T-cell (primary cell): Measurements from ENCODE around the gene GTF2H1. TPM values are rescaled to one million over a fixed set of nuclear protein-coding genes. Genes with fewer than 3 reads are reported as not detected.
A peak's percentile ranks its signal among the peaks of the same experiment; 100 is the strongest.
"Not testable (repeated sequence)": the region's sequence is repeated elsewhere in the genome, so short reads cannot be mapped to it uniquely, and the experiment has no call there.

ENCODE experiments used
- ATAC-seq, 4 experiments: fragments of 200-7000 bp in 3 of 4; fragments of 150-1000 bp in 1 of 4; cut with Tn5 transposase; replicated peaks in 1 of 4; 1 replicate in 3 of 4; 2 replicates in 1 of 4; pipeline ENCODE4 v1.10.0; 2021; ENCODE audit warnings: moderate library complexity in 3 of 4, mild to moderate bottlenecking in 2 of 4, moderate number of reproducible peaks in 1 of 4
- CTCF ChIA-PET, 2 donors: fragments of 300-600 bp; sonication (Branson Sonifier 250); formaldehyde crosslinking; loops; one replicate each; lab custom pipeline; 2022; ENCODE audit warnings: antibody characterized with exemption in 2 of 2; lab: Charles Lee
- POLR2A ChIA-PET, 2 donors: fragments of 300-600 bp; sonication (Branson Sonifier 250); formaldehyde crosslinking; loops; one replicate each; lab custom pipeline; 2022; ENCODE audit warnings: antibody characterized with exemption in 2 of 2; lab: Charles Lee
- DNase-seq, 35 experiments: peaks; one replicate each; pipeline versions ENCODE4 v3.0.0 to v3.0.0-alpha.2; 2013 to 2023
- H3K27ac ChIP-seq: one replicate; pipeline ENCODE4 v1.5.1; 2013; ENCODE audit warnings: low read length
- H3K27me3 ChIP-seq, 2 experiments: replicated peaks in 1 of 2; 1 replicate in 1 of 2; 2 replicates in 1 of 2; pipeline versions ENCODE4 v1.6.1 to v1.7.0; 2013; ENCODE audit warnings: low read length in 1 of 2, mixed read lengths in 1 of 2; ENCODE audit not compliant: control insufficient read depth in 2 of 2, insufficient read depth in 2 of 2; ENCODE audit errors: extremely low read depth in 1 of 2
- H3K36me3 ChIP-seq, 2 donors: 1 replicate in 1 of 2; 2 replicates in 1 of 2; pipeline versions ENCODE4 v1.6.1 to v1.7.0; 2013; ENCODE audit warnings: low read length in 1 of 2; ENCODE audit not compliant: control insufficient read depth in 2 of 2, insufficient read depth in 1 of 2; ENCODE audit errors: extremely low read depth in 1 of 2
- H3K4me1 ChIP-seq, 2 experiments: 1 replicate in 1 of 2; 2 replicates in 1 of 2; pipeline versions ENCODE4 v1.6.1 to v1.7.0; 2013; ENCODE audit warnings: low read length in 2 of 2, mixed read lengths in 1 of 2; ENCODE audit not compliant: insufficient read depth in 2 of 2, control insufficient read depth in 1 of 2; ENCODE audit errors: extremely low read depth in 1 of 2
- H3K4me3 ChIP-seq, 2 donors: 1 replicate in 1 of 2; 2 replicates in 1 of 2; pipeline versions ENCODE4 v1.5.1 to v1.7.0; 2013; ENCODE audit warnings: mild to moderate bottlenecking in 2 of 2, low read length in 1 of 2, moderate library complexity in 1 of 2; ENCODE audit not compliant: control insufficient read depth in 1 of 2; ENCODE audit errors: extremely low read depth in 1 of 2
- H3K9me3 ChIP-seq: 2 replicates; pipeline ENCODE4 v1.7.0; 2013
- H3K27ac Mint-ChIP-seq, 2 donors: one replicate each; pipeline ENCODE4 v1.8.0; 2020 to 2021; ENCODE audit warnings: mild to moderate bottlenecking in 2 of 2, mixed read lengths in 2 of 2
- H3K27me3 Mint-ChIP-seq, 2 donors: one replicate each; pipeline ENCODE4 v1.8.0; 2021 to 2022; ENCODE audit warnings: mixed read lengths in 2 of 2
- H3K36me3 Mint-ChIP-seq: one replicate; pipeline ENCODE4 v1.8.0; 2021; ENCODE audit warnings: mixed read lengths
- H3K4me1 Mint-ChIP-seq, 3 donors: one replicate each; pipeline ENCODE4 v1.8.0; 2020 to 2022; ENCODE audit warnings: mixed read lengths in 3 of 3, mild to moderate bottlenecking in 1 of 3
- H3K4me3 Mint-ChIP-seq, 3 donors: one replicate each; pipeline ENCODE4 v1.8.0; 2020 to 2022; ENCODE audit warnings: mild to moderate bottlenecking in 3 of 3, mixed read lengths in 3 of 3, moderate library complexity in 3 of 3
- H3K9me3 Mint-ChIP-seq, 3 donors: one replicate each; pipeline ENCODE4 v1.8.0; 2020 to 2022; ENCODE audit warnings: mixed read lengths in 3 of 3
- WGBS: methylation state at CpG from one replicate; pipeline ENCODE4 v1.1.5; 2013; ENCODE audit warnings: missing lambda C conversion rate; ENCODE audit not compliant: insufficient coverage; 5-methylcytosine and 5-hydroxymethylcytosine counted together
- total RNA-seq, 35 experiments: library from RNA in 6 of 35; stranded (reverse) in 6 of 35; fragments of 120-200 nt in 1 of 35; gene quantifications; one replicate each; pipeline versions ENCODE4 v1.2.1 to v1.2.4 and lab custom pipeline; 2013 to 2026

The GTF2H1 gene
- total RNA-seq, 5 donors from 2014 or later (not counting 1 experiment from before 2014, with no cell fraction given) = 25.9 to 44.8 (median 37.5) TPM

GRCh38 chr11:18322818-18323570 is 627 bp downstream of the GTF2H1 start:
- POLR2A ChIA-PET = interaction anchor here (0.6 to 3.6 kb wide), 5 partner anchors 9 to 379 kb away, joined by 3 to 53 read pairs (median 5); partner anchors contain the start of gene LDHA (in 2 of the 2)
- peaks cover 24 to 32% of the 10 kb centered on the region in 2 experiments for H3K4me1 ChIP-seq
- Mint-ChIP-seq H3K4me1 (peaks cover 78 to 82% (median 79%) of the 10 kb centered on the region in 3 donors), H3K9me3 (no peaks in the 10 kb centered on the region), H3K27ac (peak overlapping the region; percentile 100), H3K4me3 (peak overlapping the region; percentile 97 to 99 (median 98)), H3K36me3 (peaks cover 34% of the 10 kb centered on the region), H3K27me3 (no peaks in the 10 kb centered on the region)
- ATAC-seq (no peak), DNase-seq (peak in 2 of 35 experiments; percentile 2 to 37)
- WGBS = 0% methylated on average over 9 of the region's 18 CpGs
- H3K27ac ChIP-seq = peak overlapping the region; percentile 98
- peaks cover 0 to 22% of the 10 kb centered on the region in 2 donors for H3K36me3 ChIP-seq
- CTCF ChIA-PET = interaction anchor here in 1 of 2 donors (2.2 kb wide), 1 partner anchor 73 kb away, joined by 5 read pairs; no protein-coding TSS in a partner anchor
- H3K9me3 ChIP-seq = no peaks in the 10 kb centered on the region
- H3K4me3 ChIP-seq = peak overlapping the region; percentile 77 to 93
- H3K27me3 ChIP-seq = no peaks in the 10 kb centered on the region

DNA sequence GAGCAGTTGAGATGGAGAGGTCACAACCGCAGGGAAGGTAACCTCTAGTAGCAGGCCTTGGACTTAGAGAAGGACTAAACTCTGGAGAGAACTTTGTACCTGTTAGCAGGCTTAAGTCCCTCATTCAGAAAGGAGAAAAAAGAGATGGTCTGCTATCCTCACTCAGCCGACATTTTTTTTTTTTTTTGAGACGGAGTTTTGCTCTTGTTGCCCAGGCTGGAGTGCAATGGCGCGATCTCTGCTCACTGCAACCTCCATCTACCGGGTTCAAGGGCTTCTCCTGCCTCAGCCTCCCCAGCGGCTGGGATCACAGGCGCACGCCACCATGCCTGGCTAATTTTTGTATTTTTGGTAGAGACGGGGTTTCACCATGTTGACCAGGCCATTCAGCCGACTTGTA is 1.5 kb downstream of the GTF2H1 start:
- H3K4me3 ChIP-seq, CTCF ChIA-PET, H3K27me3 Mint-ChIP-seq: not testable (repeated sequence)

DNA sequence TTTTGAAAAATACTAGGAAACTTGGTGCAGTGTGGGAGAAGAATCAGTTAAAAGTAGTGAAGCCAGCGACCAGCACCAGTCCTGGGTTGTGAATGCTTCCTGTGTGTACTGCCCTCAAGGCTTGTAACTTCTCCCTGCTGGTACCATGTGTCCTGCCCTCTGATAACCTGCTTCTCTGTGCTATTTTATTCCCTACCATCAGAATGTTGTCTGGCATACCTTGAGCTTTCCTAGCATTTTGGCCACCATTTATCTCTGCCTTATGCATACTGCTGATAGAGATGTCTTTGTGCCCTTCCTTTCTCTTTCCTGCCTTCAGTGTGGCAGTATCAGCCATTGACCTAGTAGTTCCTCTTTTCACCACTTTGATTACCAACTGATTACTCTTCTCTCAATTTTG is 2.0 kb downstream of the GTF2H1 start:
- Histone ChIP-seq H3K4me1 (peaks cover 24 to 32% of the 10 kb centered on the region in 2 experiments), H3K27me3 (no peaks in the 10 kb centered on the region), H3K27ac (no peak overlapping the region), H3K9me3 (no peaks in the 10 kb centered on the region), H3K4me3 (no peak overlapping the region), H3K36me3 (peaks cover 0 to 22% of the 10 kb centered on the region in 2 donors)
- peaks cover 31% of the 10 kb centered on the region for H3K36me3 Mint-ChIP-seq
- no peaks in the 10 kb centered on the region for H3K27me3 Mint-ChIP-seq
- peak overlapping the region; percentile 97 to 99 (median 98) for H3K4me3 Mint-ChIP-seq
- no peaks in the 10 kb centered on the region for H3K9me3 Mint-ChIP-seq
- peak overlapping the region; percentile 8 to 49 for H3K27ac Mint-ChIP-seq
- WGBS = no CpG with 5 or more reads among the region's 1 CpG
- POLR2A ChIA-PET = no interaction called here
- DNase-seq (no peak), ATAC-seq (no peak)
- CTCF ChIA-PET = no interaction called here
- peaks cover 68 to 78% (median 74%) of the 10 kb centered on the region in 3 donors for H3K4me1 Mint-ChIP-seq

More for the DNA sequence above, 1.5 kb downstream of the GTF2H1 start:
- ATAC-seq, H3K27ac ChIP-seq, H3K27me3 ChIP-seq, H3K9me3 ChIP-seq, DNase-seq, H3K9me3 Mint-ChIP-seq, POLR2A ChIA-PET: not testable (repeated sequence)
- WGBS = 88% methylated on average over 5 of the region's 11 CpGs
- Histone ChIP-seq H3K4me1 (peaks cover 24 to 32% of the 10 kb centered on the region in 2 experiments), H3K36me3 (peaks cover 0 to 22% of the 10 kb centered on the region in 2 donors)
- Mint-ChIP-seq H3K27ac (peak overlapping the region; percentile 65 to 100), H3K36me3 (peaks cover 31% of the 10 kb centered on the region), H3K4me1 (peaks cover 69 to 78% (median 74%) of the 10 kb centered on the region in 3 donors), H3K4me3 (peak overlapping the region; percentile 97 to 99 (median 98))

DNA sequence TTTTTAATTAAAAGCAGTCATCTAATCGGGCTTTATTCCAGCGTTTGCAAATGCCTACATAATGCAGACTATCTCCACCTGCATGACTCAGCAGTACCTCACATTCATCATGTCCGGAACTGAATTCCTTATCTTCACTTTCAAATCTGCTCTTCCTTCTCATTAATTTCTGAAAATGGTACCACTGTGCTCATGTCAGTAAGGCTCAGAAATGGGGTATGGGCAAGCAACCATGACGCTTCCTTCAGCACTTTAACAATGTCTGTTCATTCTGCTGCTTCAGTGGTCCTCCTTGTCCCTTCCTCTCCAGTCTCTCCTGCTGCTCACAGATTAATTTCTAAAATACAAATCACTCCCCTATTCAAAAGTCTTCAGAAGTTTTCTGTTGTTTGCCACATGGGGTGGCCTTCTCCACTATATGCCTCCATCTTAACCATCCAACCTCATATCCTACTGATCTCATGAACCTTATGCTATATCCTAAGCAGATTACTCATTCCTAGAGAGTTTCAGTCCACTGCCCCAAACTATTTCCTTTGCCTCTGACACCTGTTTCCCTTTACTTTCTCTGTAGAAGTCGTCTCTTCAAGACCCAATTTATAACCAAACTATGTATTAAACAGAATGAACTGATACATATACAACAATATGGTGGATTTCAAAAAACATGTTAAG is 7.0 kb downstream of the GTF2H1 start:
- peaks cover 25 to 34% of the 10 kb centered on the region in 2 experiments for H3K4me1 ChIP-seq
- H3K27ac ChIP-seq = no peak overlapping the region
- ATAC-seq (peak in 2 of 4 experiments; percentile 16 to 18), DNase-seq (no peak)
- no peaks in the 10 kb centered on the region for H3K27me3 ChIP-seq
- H3K4me3 ChIP-seq = no peak overlapping the region
- H3K4me3 Mint-ChIP-seq = peak overlapping the region in 1 of 3 donors; percentile 1
- POLR2A ChIA-PET = no interaction called here
- H3K36me3 ChIP-seq = peaks cover 6 to 35% of the 10 kb centered on the region in 2 donors
- H3K27me3 Mint-ChIP-seq = no peaks in the 10 kb centered on the region
- peaks cover 55% of the 10 kb centered on the region for H3K36me3 Mint-ChIP-seq
- H3K4me1 Mint-ChIP-seq = peaks cover 65 to 76% (median 73%) of the 10 kb centered on the region in 3 donors
- H3K27ac Mint-ChIP-seq = peak overlapping the region; percentile 77 to 81
- H3K9me3 ChIP-seq = no peaks in the 10 kb centered on the region
- 94% methylated on average over 4 of the region's 5 CpGs for WGBS
- CTCF ChIA-PET = no interaction called here
- H3K9me3 Mint-ChIP-seq = no peaks in the 10 kb centered on the region

- H3K36me3 ChIP-seq = peaks cover 9 to 42% of the 10 kb centered on the region in 2 donors
- Mint-ChIP-seq H3K27ac (peak overlapping the region; percentile 77 to 81), H3K4me3 (peak overlapping the region; percentile 2 to 37 (median 14)), H3K4me1 (peaks cover 62 to 73% (median 67%) of the 10 kb centered on the region in 3 donors), H3K27me3 (no peaks in the 10 kb centered on the region), H3K36me3 (peaks cover 56% of the 10 kb centered on the region), H3K9me3 (no peaks in the 10 kb centered on the region)
- H3K4me1 ChIP-seq = peaks cover 22 to 30% of the 10 kb centered on the region in 2 experiments
- peak in 1 of 35 experiments; percentile 17 for DNase-seq
- CTCF ChIA-PET = interaction anchor here in 1 of 2 donors (0.7 kb wide), 1 partner anchor 11 kb away, joined by 3 read pairs; no protein-coding TSS in a partner anchor
- WGBS = no CpG with 5 or more reads among the region's 6 CpGs
- H3K27ac ChIP-seq = peak overlapping the region; percentile 48
- H3K27me3 ChIP-seq = no peaks in the 10 kb centered on the region
- H3K9me3 ChIP-seq = no peaks in the 10 kb centered on the region
- POLR2A ChIA-PET = interaction anchor here in 1 of 2 donors (0.5 kb wide), 1 partner anchor 187 kb away, joined by 4 read pairs; no protein-coding TSS in a partner anchor
- H3K4me3 ChIP-seq = no peak overlapping the region
- no peak for ATAC-seq
Measured at GRCh38 chr11:18330921-18331320, 8.6 kb downstream of the GTF2H1 start.

DNA sequence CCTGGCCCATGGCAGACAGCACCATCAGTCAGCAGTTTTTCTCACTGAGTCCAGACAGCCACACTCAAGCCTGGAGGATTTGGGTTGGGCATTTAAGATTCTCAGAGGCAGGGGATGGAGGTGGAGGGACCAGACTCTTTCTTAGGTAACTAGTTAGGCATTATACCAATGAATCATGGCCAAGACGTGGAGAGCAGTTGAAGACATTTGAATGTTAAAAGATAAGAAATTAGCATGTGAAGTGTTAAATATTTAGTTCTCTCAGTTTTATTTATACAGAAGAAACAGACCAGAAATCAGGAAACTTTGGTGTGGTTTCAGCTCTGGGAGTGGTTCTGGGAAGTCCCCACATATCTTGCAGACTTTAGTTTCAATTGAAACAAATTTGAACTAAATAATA is 9.9 kb downstream of the GTF2H1 start:
- Histone ChIP-seq H3K9me3 (no peaks in the 10 kb centered on the region), H3K27ac (peak overlapping the region; percentile 65), H3K4me3 (no peak overlapping the region), H3K4me1 (peaks cover 22 to 30% of the 10 kb centered on the region in 2 experiments), H3K27me3 (no peaks in the 10 kb centered on the region), H3K36me3 (peaks cover 15 to 41% of the 10 kb centered on the region in 2 donors)
- DNase-seq (peak in 21 of 35 experiments; percentile 5 to 74 (median 20)), ATAC-seq (peak in 3 of 4 experiments; percentile 56 to 88 (median 56))
- no peaks in the 10 kb centered on the region for H3K27me3 Mint-ChIP-seq
- peak overlapping the region; percentile 86 to 91 for H3K27ac Mint-ChIP-seq
- ChIA-PET CTCF (interaction anchor here in 1 of 2 donors (1.1 kb wide), 1 partner anchor 217 kb away, joined by 3 read pairs; no protein-coding TSS in a partner anchor), POLR2A (interaction anchor here (0.5 to 1.1 kb wide), 3 partner anchors 10 to 299 kb away, joined by 3 to 5 read pairs (median 3); partner anchors contain the start of genes GTF2H1 (in 1 of the 2) and HPS5 (in 1 of the 2))
- H3K4me1 Mint-ChIP-seq = peaks cover 57 to 67% (median 62%) of the 10 kb centered on the region in 3 donors
- no peaks in the 10 kb centered on the region for H3K9me3 Mint-ChIP-seq
- H3K36me3 Mint-ChIP-seq = peaks cover 54% of the 10 kb centered on the region
- WGBS = no CpG with 5 or more reads among the region's 1 CpG
- H3K4me3 Mint-ChIP-seq = peak overlapping the region; percentile 45 to 70 (median 66)
